ENCODE measurements around the gene RAP1GAP. TPM values are rescaled to one million over a fixed set of nuclear protein-coding genes. Genes with fewer than 3 reads are reported as not detected.

RAP1GAP gene
- total RNA-seq, 2 donors from 2014 or later: 29.6 to 36.3 TPM

DNA sequence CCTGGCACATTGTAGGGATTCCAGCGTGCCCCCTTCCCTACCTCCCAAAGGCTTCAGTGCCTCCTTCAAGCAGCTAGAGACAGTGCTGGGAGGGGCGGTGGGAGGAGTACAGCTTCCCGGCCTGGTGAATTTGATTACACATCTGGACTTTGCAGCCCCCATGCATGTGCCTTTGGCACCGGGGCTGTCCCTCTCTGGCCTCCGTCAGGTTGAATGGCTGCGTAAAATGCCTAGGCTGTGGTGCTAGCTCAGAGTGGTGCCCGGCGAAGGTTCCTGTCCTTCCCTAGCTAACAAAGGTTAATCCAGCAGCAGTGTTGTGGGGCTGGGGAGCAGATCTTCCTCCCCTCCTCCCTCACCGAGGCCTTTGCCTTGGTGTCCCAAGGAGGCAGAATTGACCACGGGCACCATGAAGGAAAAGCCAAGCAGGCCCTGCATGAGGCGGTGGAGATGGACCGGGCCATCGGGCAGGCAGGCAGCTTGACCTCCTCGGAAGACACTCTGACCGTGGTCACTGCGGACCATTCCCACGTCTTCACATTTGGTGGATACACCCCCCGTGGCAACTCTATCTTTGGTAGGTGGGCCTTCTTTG is 93.7 kb downstream of the RAP1GAP start:
- Histone ChIP-seq H3K4me3 (no peak overlapping the region), H3K27me3 (no peaks in the 10 kb centered on the region), H3K9me3 (no peaks in the 10 kb centered on the region), H3K27ac (no peak overlapping the region), H3K36me3 (no peaks in the 10 kb centered on the region), H3K4me1 (peaks cover 3% of the 10 kb centered on the region), H3K9ac (ENCODE audit: low read depth in 2 of 2, low read length in 2 of 2) (peak overlapping the region in 1 of 2 donors; percentile 35)
- intact Hi-C loops (cut with DNase I): loop anchor here (10.0 kb wide), 2 partner anchors 71 to 361 kb away; partner anchors contain the start of gene ALPL
- TF ChIP-seq, protein P1, sequence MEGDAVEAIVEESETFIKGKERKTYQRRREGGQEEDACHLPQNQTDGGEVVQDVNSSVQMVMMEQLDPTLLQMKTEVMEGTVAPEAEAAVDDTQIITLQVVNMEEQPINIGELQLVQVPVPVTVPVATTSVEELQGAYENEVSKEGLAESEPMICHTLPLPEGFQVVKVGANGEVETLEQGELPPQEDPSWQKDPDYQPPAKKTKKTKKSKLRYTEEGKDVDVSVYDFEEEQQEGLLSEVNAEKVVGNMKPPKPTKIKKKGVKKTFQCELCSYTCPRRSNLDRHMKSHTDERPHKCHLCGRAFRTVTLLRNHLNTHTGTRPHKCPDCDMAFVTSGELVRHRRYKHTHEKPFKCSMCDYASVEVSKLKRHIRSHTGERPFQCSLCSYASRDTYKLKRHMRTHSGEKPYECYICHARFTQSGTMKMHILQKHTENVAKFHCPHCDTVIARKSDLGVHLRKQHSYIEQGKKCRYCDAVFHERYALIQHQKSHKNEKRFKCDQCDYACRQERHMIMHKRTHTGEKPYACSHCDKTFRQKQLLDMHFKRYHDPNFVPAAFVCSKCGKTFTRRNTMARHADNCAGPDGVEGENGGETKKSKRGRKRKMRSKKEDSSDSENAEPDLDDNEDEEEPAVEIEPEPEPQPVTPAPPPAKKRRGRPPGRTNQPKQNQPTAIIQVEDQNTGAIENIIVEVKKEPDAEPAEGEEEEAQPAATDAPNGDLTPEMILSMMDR (IDR thresholded peaks at IDR 0.05): no peak
- no peak for DNase-seq

DNA sequence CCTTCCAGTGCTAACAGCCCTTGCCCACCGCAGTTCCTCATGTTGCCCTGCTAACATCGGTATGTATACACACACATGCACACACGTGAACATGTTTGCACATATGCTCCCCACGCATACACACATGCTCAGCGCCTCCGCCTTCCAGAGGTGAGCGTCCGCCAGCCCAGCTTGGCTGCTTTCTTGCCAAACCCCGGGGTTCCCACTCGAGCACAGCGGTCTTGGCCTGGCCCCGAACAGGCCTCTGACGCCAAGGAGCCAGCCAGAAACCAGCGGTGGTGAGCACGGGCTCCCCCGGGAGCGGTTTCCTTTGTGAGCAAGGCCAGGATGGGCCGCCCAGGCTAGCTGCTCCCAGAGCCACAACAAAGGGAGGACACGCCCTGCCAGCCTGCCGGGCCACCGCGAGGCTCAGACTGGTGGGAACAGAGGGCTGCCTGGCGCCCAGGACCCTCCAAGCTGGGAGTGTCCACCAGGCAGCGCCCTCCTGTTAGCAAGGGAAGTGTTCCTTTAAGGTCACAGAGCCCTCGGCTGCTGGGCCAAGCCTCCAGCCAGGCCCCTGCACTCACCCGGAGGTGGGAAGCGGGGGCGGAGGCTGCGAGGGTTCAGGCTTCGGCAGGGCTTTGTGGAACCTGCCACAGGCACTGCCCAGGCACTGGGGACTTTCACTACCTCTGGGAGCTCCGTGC is 94.5 kb downstream of the RAP1GAP start:
- Histone ChIP-seq H3K27ac (no peak overlapping the region), H3K9ac (ENCODE audit: low read depth in 2 of 2, low read length in 2 of 2) (no peak overlapping the region), H3K9me3 (no peaks in the 10 kb centered on the region), H3K36me3 (no peaks in the 10 kb centered on the region), H3K4me3 (no peak overlapping the region), H3K27me3 (no peaks in the 10 kb centered on the region), H3K4me1 (peaks cover 3% of the 10 kb centered on the region)
- DNase-seq: no peak
- TF ChIP-seq, protein P1 (IDR thresholded peaks at IDR 0.05): no peak
- intact Hi-C loops (cut with DNase I): loop anchor here (5.0 to 10.0 kb wide), 3 partner anchors 70 to 360 kb away; partner anchors contain the start of gene ALPL

DNA sequence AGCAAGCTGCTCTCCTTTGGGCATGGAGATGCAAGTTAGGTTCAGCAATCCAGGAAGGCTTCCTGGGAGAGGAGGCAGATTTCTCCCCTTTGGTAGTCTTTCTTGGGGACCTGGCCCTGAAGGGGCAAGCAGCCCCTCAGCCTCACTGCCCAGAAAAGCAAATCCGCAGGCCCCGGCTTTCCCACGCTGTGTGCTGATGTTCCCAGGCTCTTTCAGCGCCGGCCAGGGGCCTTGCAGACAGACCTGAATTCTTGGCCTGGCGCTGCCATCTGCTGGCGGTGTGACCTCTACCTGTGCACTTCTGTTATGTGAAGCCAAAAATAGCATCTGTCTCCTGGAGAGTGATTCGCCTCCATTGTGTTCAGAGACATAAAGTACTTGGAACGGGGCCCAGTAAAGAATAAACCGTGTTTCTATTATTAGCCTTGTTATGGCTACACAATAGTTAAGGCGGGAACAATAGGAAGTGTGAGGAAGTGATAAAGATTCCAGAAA is 95.1 kb downstream of the RAP1GAP start:
- Histone ChIP-seq H3K9me3 (no peaks in the 10 kb centered on the region), H3K27me3 (no peaks in the 10 kb centered on the region), H3K9ac (ENCODE audit: low read depth in 2 of 2, low read length in 2 of 2) (no peak overlapping the region), H3K27ac (no peak overlapping the region), H3K36me3 (no peaks in the 10 kb centered on the region), H3K4me1 (peaks cover 3% of the 10 kb centered on the region), H3K4me3 (no peak overlapping the region)
- TF ChIP-seq, protein P1 (IDR thresholded peaks at IDR 0.05): peak; percentile 42
- intact Hi-C loops (cut with DNase I): loop anchor here (5.0 to 10.0 kb wide), 3 partner anchors 69 to 359 kb away; partner anchors contain the start of gene ALPL
- peak; percentile 59 for DNase-seq

DNA sequence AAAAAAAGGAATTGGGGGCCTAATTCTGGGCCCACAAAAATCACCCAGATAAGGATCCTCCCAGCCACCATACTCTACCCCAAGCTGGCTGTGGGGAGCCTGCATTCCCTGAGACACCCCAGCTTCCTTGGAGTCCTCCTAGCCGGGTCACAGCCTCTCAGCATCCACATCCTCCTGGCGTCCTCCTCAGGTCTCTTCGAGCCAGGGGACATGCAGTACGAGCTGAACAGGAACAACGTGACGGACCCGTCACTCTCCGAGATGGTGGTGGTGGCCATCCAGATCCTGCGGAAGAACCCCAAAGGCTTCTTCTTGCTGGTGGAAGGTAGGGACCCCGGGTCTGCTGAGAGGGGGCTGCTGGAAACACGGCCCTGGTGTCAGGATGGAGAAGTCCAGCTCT is 95.7 kb downstream of the RAP1GAP start:
- Histone ChIP-seq H3K27ac (no peak overlapping the region), H3K4me3 (no peak overlapping the region), H3K9ac (ENCODE audit: low read depth in 2 of 2, low read length in 2 of 2) (no peak overlapping the region), H3K4me1 (peaks cover 3% of the 10 kb centered on the region), H3K27me3 (no peaks in the 10 kb centered on the region), H3K9me3 (no peaks in the 10 kb centered on the region), H3K36me3 (no peaks in the 10 kb centered on the region)
- TF ChIP-seq, protein P1 (IDR thresholded peaks at IDR 0.05): no peak
- no peak for DNase-seq
- intact Hi-C loops (cut with DNase I): loop anchor here (5.0 to 10.0 kb wide), 3 partner anchors 69 to 359 kb away; partner anchors contain the start of gene ALPL

DNA sequence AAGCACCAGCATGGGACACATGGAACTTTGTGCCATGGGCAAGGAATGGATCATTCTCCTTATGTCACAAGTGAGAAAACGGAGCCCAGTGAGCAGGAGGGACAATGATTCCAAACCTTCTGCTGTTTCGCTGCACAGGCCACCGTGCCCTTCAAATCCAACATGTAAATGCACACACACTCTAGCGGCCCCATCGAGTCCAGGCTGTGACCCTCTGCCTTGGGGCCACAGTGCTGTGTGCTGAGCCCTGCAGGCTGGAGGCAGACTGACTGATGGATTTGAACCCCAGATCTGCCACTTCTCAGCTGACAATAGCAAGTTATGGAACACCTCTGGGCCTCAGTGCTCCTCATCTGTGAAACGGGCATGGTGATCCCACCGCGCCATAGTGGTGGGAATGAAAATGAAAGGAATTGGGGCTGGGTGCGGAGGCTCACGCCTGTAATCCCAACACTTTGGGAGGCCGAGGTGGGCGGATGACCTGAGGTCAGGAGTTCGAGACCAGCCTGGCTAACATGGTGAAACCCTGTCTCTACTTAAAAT is 96.4 kb downstream of the RAP1GAP start:
- intact Hi-C loops (cut with DNase I): loop anchor here (5.0 to 10.0 kb wide), 3 partner anchors 68 to 358 kb away; partner anchors contain the start of gene ALPL

More for the DNA sequence above, 96.4 kb downstream of the RAP1GAP start:
- no peak overlapping the region for H3K27ac ChIP-seq
- TF ChIP-seq, protein P1 (IDR thresholded peaks at IDR 0.05): no peak
- H3K9me3 ChIP-seq: no peaks in the 10 kb centered on the region
- H3K36me3 ChIP-seq: no peaks in the 10 kb centered on the region
- no peak overlapping the region for H3K4me3 ChIP-seq
- peaks cover 3% of the 10 kb centered on the region for H3K4me1 ChIP-seq
- H3K9ac ChIP-seq (ENCODE audit: low read depth in 2 of 2, low read length in 2 of 2): no peak overlapping the region
- DNase-seq: no peak
- no peaks in the 10 kb centered on the region for H3K27me3 ChIP-seq

All from colonic mucosa (tissue), 4 donors.